ENCODE measurements around the gene ALG1. TPM values are rescaled to one million over a fixed set of nuclear protein-coding genes. Genes with fewer than 3 reads are reported as not detected.

ALG1 gene
- total and polyA plus RNA-seq, 2 of the 13 experiments (the other 11 are each of a cell fraction or from before 2014, with no cell fraction given): 43.3 to 75.6 TPM

DNA sequence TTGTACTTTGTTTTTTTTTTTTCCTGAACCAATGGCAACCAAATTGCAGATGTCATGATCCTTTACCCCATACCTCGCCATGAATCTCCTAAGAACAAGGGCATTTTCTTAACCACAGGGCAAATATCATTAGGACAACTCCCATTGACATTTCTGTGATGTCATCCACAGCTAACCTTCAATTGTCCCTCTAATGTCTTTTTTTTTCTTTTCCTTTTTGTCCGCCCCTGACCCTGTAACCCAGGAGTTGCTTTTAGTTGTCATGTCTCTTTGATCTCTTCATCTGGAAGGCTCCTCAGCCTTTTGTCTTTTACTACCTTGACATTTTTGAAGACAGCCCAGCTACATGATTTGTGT is 37.5 kb upstream of the ALG1 start (continued):
- TF ChIP-seq CREB1 (IDR thresholded peaks at IDR 0.05): peak; percentile 74
- no peak for TF ChIP-seq CREB1 (CRISPR knock-in tag; IDR thresholded peaks at IDR 0.05)
- TF ChIP-seq KDM1A (CRISPR knock-in tag; IDR thresholded peaks at IDR 0.05): no peak
- peak; percentile 78 for TF ChIP-seq ATF7 (IDR thresholded peaks at IDR 0.05)
- TF ChIP-seq ATF7 (CRISPR knock-in tag; IDR thresholded peaks at IDR 0.05): no peak
- no peak for TF ChIP-seq ZNF44 (CRISPR knock-in tag; IDR thresholded peaks at IDR 0.05)
- 0 out of 2 replicates have a peak, but pooled peaks have one; percentile 12 for TF ChIP-seq ZNF878 (CRISPR knock-in tag; IDR thresholded peaks at IDR 0.05)
- TF ChIP-seq DNMT3B (CRISPR knock-in tag; conservative IDR thresholded peaks at IDR 0.05): 0 out of 2 replicates have a peak, but pooled peaks have one; percentile 14
- TF ChIP-seq ZNF615 (CRISPR knock-in tag; IDR thresholded peaks at IDR 0.05; ENCODE audit: borderline replicate concordance): no peak
- TF ChIP-seq, protein P1, sequence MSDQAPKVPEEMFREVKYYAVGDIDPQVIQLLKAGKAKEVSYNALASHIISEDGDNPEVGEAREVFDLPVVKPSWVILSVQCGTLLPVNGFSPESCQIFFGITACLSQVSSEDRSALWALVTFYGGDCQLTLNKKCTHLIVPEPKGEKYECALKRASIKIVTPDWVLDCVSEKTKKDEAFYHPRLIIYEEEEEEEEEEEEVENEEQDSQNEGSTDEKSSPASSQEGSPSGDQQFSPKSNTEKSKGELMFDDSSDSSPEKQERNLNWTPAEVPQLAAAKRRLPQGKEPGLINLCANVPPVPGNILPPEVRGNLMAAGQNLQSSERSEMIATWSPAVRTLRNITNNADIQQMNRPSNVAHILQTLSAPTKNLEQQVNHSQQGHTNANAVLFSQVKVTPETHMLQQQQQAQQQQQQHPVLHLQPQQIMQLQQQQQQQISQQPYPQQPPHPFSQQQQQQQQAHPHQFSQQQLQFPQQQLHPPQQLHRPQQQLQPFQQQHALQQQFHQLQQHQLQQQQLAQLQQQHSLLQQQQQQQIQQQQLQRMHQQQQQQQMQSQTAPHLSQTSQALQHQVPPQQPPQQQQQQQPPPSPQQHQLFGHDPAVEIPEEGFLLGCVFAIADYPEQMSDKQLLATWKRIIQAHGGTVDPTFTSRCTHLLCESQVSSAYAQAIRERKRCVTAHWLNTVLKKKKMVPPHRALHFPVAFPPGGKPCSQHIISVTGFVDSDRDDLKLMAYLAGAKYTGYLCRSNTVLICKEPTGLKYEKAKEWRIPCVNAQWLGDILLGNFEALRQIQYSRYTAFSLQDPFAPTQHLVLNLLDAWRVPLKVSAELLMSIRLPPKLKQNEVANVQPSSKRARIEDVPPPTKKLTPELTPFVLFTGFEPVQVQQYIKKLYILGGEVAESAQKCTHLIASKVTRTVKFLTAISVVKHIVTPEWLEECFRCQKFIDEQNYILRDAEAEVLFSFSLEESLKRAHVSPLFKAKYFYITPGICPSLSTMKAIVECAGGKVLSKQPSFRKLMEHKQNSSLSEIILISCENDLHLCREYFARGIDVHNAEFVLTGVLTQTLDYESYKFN (CRISPR knock-in tag; conservative IDR thresholded peaks at IDR 0.05): no peak
- TF ChIP-seq PHB2 (IDR thresholded peaks at IDR 0.05; ENCODE audit: partially characterized antibody): no peak
- no peak for TF ChIP-seq MZF1 (CRISPR knock-in tag; IDR thresholded peaks at IDR 0.05; ENCODE audit: borderline replicate concordance)
- no peak for TF ChIP-seq BORCS8-MEF2B (CRISPR knock-in tag; IDR thresholded peaks at IDR 0.05)
- no peak for TF ChIP-seq FOXO1 (CRISPR knock-in tag; IDR thresholded peaks at IDR 0.05)
- TF ChIP-seq, protein P2, sequence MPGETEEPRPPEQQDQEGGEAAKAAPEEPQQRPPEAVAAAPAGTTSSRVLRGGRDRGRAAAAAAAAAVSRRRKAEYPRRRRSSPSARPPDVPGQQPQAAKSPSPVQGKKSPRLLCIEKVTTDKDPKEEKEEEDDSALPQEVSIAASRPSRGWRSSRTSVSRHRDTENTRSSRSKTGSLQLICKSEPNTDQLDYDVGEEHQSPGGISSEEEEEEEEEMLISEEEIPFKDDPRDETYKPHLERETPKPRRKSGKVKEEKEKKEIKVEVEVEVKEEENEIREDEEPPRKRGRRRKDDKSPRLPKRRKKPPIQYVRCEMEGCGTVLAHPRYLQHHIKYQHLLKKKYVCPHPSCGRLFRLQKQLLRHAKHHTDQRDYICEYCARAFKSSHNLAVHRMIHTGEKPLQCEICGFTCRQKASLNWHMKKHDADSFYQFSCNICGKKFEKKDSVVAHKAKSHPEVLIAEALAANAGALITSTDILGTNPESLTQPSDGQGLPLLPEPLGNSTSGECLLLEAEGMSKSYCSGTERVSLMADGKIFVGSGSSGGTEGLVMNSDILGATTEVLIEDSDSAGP (CRISPR knock-in tag; IDR thresholded peaks at IDR 0.05; ENCODE audit: borderline replicate concordance): no peak
- 0 out of 2 replicates have a peak, but pooled peaks have one; percentile 6 for TF ChIP-seq ZNF484 (CRISPR knock-in tag; IDR thresholded peaks at IDR 0.05; ENCODE audit: borderline replicate concordance, low read depth)
- TF ChIP-seq PRMT3 (CRISPR knock-in tag; IDR thresholded peaks at IDR 0.05; ENCODE audit: borderline replicate concordance, low read depth): no peak
- TF ChIP-seq ZNF367 (CRISPR knock-in tag; IDR thresholded peaks at IDR 0.05; ENCODE audit: borderline replicate concordance): 0 out of 2 replicates have a peak, but pooled peaks have one; percentile 8
- no peak for TF ChIP-seq ZSCAN21 (CRISPR knock-in tag; IDR thresholded peaks at IDR 0.05; ENCODE audit: borderline replicate concordance)
- 0 out of 2 replicates have a peak, but pooled peaks have one; percentile 2 for TF ChIP-seq SNAPC2 (CRISPR knock-in tag; IDR thresholded peaks at IDR 0.05)
